H1 (cell line): ENCODE measurements around the gene LRP5. TPM values are rescaled to one million over a fixed set of nuclear protein-coding genes. Genes with fewer than 3 reads are reported as not detected.

Experiments used
- CEBPB ChIP-seq: IDR thresholded peaks from 2 replicates; pipeline ENCODE4 v1.6.1; 2012; ENCODE audit warnings: low read depth, low read length
- CHD2 ChIP-seq: IDR thresholded peaks from 2 replicates; pipeline ENCODE4 v1.6.1; 2012; ENCODE audit warnings: low read length, improper control_type of control experiment
- CTBP2 ChIP-seq: IDR thresholded peaks from 2 replicates; pipeline ENCODE4 v1.7.0; 2011; ENCODE audit warnings: borderline replicate concordance, mild to moderate bottlenecking, moderate library complexity, mixed read lengths, low read length; ENCODE audit not compliant: insufficient read depth, insufficient read length
- FOSL1 ChIP-seq: IDR thresholded peaks from 2 replicates; pipeline ENCODE4 v1.6.1; 2011; ENCODE audit warnings: mild to moderate bottlenecking, low read depth, low read length, moderate library complexity; ENCODE audit not compliant: insufficient read depth
- POLR2AphosphoS5 ChIP-seq: IDR thresholded peaks from 2 replicates; pipeline ENCODE4 v1.6.1; 2011; ENCODE audit warnings: low read depth, low read length
- SUZ12 ChIP-seq: fragments of 200-600 bp; sonication (generic); IDR thresholded peaks from 2 replicates; pipeline ENCODE4 v1.6.1; 2012; ENCODE audit warnings: mild to moderate bottlenecking, inconsistent platforms, low read length, moderate library complexity, mixed read lengths
- TAF1 ChIP-seq: IDR thresholded peaks from 2 replicates; pipeline ENCODE4 v1.6.1; 2011; ENCODE audit warnings: mild to moderate bottlenecking, low read depth, low read length
- YY1 ChIP-seq: IDR thresholded peaks from 2 replicates; pipeline ENCODE4 v1.6.1; 2011; ENCODE audit warnings: low read depth, mild to moderate bottlenecking, low read length
- polyA plus RNA-seq, 7 experiments: library from polyadenylated mRNA; depleted of rRNA in 3 of 7; stranded (reverse) in 5 of 7; unstranded in 2 of 7; fragments of >200 nt in 5 of 7; fragments of 200-250 nt in 2 of 7; gene quantifications; 1 replicate in 5 of 7; 2 replicates in 1 of 7; 4 replicates in 1 of 7; pipeline versions ENCODE4 v1.2.1 to v1.2.3, GENCODE V29; 2011 to 2013; ENCODE audit warnings: missing spikeins in 2 of 7, mixed read lengths in 2 of 7
- total RNA-seq: library from RNA; stranded (reverse); fragmentation: NEBNext Ultra II Directional; extraction: Animal tissue kit (Norgen Biotek cat#: 25700); gene quantifications from 2 replicates; pipeline ENCODE4 v1.2.1, GENCODE V29; 2021

LRP5 gene
- total and polyA plus RNA-seq, 2 of the 8 experiments (the other 6 are each of a cell fraction or from before 2014, with no cell fraction given): 19.0 to 38.9 TPM

- TF ChIP-seq CHD2: no peak
- TF ChIP-seq CEBPB: no peak
- TF ChIP-seq POLR2AphosphoS5: no peak
- no peak for TF ChIP-seq TAF1
- no peak for TF ChIP-seq SUZ12
- no peak for TF ChIP-seq YY1
- TF ChIP-seq FOSL1: no peak
- no peak for TF ChIP-seq CTBP2
These were observed 151.3 kb downstream of the LRP5 start (continued) for GRCh38 chr11:68463714-68464113.
